ELR (cell line): Measurements from ENCODE around the gene GRIK4.
"Not testable (repeated sequence)": the region's sequence is repeated elsewhere in the genome, so short reads cannot be mapped to it uniquely, and the experiment has no call there.

Source experiments
- DNase-seq: peaks from one replicate; pipeline ENCODE4 v3.0.0-alpha.2; 2015; ENCODE audit warnings: low read depth

The GRIK4 gene

GRCh38 chr11:120608760-120609211 is 97.2 kb downstream of the GRIK4 start:
- no peak for DNase-seq

- DNase-seq = no peak
These were observed 98.6 kb downstream of the GRIK4 start for GRCh38 chr11:120610111-120610510.

- no peak for DNase-seq
These were observed 100.0 kb downstream of the GRIK4 start for GRCh38 chr11:120611581-120611980.

- DNase-seq = peak; percentile 41
These were observed 101.1 kb downstream of the GRIK4 start for GRCh38 chr11:120612513-120613263.

GRCh38 chr11:120613264-120614226 is 102.0 kb downstream of the GRIK4 start:
- no peak for DNase-seq

- DNase-seq = no peak
These were observed 103.8 kb downstream of the GRIK4 start for GRCh38 chr11:120615391-120615790.

- DNase-seq = no peak
These were observed 106.9 kb downstream of the GRIK4 start for GRCh38 chr11:120618399-120618798.

GRCh38 chr11:120622189-120622875 is 110.8 kb downstream of the GRIK4 start:
- DNase-seq = no peak

- DNase-seq = not testable (repeated sequence)
These were observed 113.4 kb downstream of the GRIK4 start for GRCh38 chr11:120624992-120625391.

GRCh38 chr11:120625565-120625964 is 114.0 kb downstream of the GRIK4 start:
- DNase-seq = no peak

- DNase-seq = no peak
These were observed 115.2 kb downstream of the GRIK4 start for GRCh38 chr11:120626791-120627190.

GRCh38 chr11:120627327-120628163 is 116.0 kb downstream of the GRIK4 start:
- DNase-seq = no peak

GRCh38 chr11:120629407-120630080 is 118.0 kb downstream of the GRIK4 start:
- DNase-seq = no peak

GRCh38 chr11:120630122-120630521 is 118.6 kb downstream of the GRIK4 start:
- DNase-seq = no peak

GRCh38 chr11:120632579-120632978 is 121.0 kb downstream of the GRIK4 start:
- DNase-seq = peak; percentile 38

GRCh38 chr11:120633616-120634393 is 122.3 kb downstream of the GRIK4 start:
- DNase-seq = no peak

- no peak for DNase-seq
These were observed 123.2 kb downstream of the GRIK4 start for GRCh38 chr11:120634706-120635105.

GRCh38 chr11:120635136-120635810 is 123.7 kb downstream of the GRIK4 start:
- DNase-seq = no peak

GRCh38 chr11:120637131-120637530 is 125.6 kb downstream of the GRIK4 start:
- no peak for DNase-seq
